GM19099 (cell line): ENCODE data around the gene EVA1A.

Experiments
- POLR2A ChIP-seq: IDR thresholded peaks from 3 replicates; pipeline ENCODE4 v1.6.1; 2011; ENCODE audit warnings: low read depth; ENCODE audit not compliant: insufficient read length; ENCODE audit errors: extremely low read depth

Gene EVA1A

DNA sequence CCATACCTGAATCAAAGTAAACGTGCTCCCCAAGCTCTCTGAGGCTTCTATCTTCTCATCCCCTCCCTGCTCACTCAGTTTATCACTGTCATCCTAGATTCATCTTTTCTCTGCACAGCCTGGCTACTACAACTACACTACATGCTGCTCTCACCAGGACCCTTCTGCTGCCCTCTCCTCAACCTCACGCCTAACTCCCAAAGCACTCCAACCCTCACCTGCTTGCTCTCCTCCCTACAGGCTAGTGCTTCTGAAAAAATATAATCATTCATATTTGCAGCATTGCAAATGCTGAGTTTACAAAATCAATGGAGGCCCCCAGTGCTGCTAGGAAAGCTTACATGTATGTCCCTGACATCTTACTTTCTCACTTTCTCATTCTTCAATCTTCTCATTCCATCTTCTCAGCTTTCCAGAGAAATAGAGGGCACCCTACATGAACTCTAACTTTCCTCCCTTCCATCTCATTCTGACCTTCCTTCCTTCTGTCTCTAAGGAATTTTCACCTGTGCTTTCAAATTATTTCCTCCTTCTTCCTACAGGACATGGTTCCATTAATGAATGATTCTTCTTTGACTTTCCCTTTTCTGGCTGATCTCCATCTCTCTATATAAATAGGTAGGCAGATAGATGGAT, 36.3 kb downstream of the EVA1A start:
- TF ChIP-seq POLR2A: no peak

- TF ChIP-seq POLR2A: no peak
These were observed 37.1 kb downstream of the EVA1A start for GRCh38 chr2:75523313-75524275.

DNA sequence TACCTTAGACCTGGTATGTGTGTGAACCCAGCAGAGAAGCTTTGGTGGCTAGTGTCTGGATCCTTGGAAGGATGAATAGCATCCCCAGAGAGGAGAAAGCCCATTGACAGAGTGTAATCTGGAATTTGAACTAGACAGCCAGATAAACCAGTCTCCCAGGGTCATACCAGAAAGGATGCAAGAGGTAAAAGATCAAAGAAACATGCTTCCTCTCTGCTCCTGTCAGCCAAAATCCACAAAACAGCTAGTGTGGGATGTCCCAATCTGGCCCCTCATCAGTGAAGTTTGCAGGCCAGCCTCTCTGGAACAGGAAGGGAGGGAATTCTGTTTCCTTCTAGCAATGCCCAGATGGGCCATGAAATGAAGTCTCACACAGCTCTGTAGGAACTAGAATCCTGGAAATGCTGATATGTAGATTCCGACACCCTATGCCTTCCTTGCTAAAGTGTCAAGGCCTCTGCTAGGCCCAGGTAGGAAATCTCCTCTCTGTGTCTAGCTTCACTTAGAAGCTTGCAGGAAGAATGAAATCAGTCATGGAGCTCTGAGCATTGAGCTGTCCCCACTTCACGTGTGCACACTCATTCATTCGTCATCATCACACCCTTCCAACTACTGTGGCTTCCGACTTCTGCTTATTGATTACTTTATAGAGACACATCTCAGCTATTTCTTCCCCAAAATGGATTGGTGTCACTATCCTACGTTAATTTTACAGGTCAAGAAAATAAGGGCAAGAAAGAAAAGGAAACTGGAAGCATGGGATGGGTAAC, 38.0 kb downstream of the EVA1A start:
- no peak for TF ChIP-seq POLR2A

DNA sequence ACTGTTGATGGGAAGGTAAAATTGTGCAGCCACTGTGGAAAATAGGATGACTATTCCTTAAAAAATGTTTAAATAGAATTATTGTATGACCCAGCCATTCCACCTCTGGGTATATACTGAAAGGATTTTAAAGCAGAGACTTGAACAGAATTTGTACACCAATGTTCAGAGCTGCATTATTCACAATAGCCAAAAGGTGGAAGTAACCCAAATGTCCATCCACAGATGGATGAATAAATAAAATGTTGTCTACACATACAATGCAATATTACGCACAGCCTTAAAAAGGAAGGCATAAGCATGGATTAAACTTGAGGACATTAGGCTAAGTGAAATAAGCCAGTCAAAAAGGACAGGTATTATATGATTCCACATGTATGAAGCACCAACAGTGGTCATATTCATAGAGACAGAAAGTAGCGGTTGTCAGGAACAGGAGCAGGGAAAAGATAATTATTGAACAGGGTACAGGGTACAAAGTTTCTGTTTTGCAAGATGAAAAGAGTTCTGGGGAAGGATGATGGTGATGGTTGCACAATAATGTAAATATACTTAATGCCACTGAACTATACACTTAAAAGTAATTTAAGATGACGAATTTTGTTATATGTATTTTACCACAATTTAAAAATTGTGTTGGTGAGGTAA, 39.4 kb downstream of the EVA1A start:
- TF ChIP-seq POLR2A: no peak

- no peak for TF ChIP-seq POLR2A
These were observed 40.9 kb downstream of the EVA1A start for GRCh38 chr2:75519843-75520242.

GRCh38 chr2:75518638-75519465, 41.9 kb downstream of the EVA1A start:
- no peak for TF ChIP-seq POLR2A

- no peak for TF ChIP-seq POLR2A
These were observed 43.0 kb downstream of the EVA1A start for GRCh38 chr2:75517547-75518230.

DNA sequence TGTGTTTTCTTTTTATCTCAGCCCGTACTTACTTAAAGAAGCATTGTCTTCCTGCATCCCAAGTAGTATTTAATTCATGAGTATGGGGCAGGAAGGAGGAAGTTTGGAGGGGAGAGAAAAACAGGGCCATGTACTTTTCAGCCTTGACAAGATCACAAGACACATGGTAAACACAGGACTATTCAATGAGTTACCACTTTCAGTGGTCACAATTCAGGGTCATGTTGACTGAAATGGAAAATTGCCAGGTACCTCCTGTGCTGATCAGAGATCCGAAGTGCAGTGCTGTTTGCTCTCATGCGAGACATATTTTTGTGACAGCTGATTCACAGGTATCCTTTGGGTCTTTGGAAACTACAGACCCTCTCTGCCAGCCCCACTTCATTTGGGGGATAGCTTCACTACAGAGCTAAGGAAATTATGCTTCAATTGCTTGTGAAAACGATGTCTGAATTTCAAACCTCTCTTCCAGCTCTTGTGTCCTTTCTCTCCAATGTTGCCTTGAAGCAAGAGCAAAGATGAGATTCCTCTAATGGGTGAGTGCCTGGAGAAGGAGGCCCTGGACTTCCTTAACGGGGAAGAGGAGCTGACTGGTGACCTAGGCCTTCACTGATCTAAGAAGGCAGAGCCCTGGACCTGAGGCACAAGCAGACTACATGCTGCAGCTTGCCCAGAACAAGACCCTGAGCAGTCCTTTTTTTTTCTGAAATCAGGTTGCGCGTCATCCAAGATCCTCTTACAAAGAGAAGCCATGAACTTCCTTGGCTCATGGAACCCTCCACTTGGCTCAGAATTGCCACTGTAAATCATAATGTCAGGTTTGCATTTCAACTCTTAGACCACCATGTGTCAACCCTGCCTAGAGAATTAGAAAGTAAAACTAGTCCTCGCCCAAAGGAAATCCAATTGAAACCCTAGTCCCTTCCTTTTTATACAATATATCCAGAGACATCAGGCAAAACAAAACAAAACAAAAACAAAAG, 44.1 kb downstream of the EVA1A start:
- no peak for TF ChIP-seq POLR2A

DNA sequence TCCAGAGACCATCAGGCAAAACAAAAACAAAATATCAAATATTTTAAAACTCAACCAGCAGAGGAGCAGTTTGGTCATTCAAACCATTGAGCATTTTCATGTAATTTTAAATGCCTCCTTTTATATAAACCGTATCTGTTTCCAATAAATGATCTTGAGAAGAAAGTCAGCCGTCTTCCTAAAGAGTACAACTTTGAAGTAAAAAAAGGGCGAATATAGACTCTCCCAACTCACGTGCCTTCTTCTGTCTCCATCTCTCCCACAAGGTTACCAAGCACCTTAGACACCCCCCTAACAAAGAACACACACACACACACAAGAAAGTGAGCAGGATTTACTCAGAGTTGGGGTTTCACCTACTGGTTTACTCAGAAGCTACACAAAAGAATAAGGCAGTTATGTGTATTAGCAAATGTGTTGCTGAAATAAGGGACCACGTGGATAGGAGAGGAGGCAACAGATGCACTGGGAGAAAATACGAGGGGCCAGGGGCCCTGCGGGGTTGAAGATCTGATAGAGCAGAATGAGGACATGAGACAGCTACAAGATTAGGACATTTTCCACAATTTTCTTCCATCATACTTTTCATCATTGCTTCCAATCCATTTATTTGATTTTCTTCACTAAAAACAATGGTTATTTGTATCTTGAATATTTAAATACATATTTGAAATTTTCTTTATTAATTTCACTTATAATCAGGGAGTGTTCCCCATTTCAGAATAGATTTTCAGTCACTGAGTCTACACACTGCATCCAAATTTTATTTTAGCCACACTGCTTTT, 45.0 kb downstream of the EVA1A start:
- no peak for TF ChIP-seq POLR2A

- no peak for TF ChIP-seq POLR2A
These were observed 47.0 kb downstream of the EVA1A start for GRCh38 chr2:75513616-75514170.

GRCh38 chr2:75512455-75513212, 48.1 kb downstream of the EVA1A start:
- no peak for TF ChIP-seq POLR2A
